Stimulated activated CD8-positive, alpha-beta memory T cell treated with anti-CD3 and anti-CD28 coated beads, Interleukin-4, amount 100 ng/mL, for 48 hours (primary cell): ENCODE measurements around the gene CAST.
A peak's percentile ranks its signal among the peaks of the same experiment; 100 is the strongest.

Experiments
- DNase-seq: peaks from one replicate; pipeline ENCODE4 v3.0.0-alpha.2; 2020

Gene CAST

GRCh38 chr5:96675882-96676281 is 13.7 kb downstream of the CAST start:
- DNase-seq, result no peak

- DNase-seq, result no peak
These were observed 15.3 kb downstream of the CAST start for GRCh38 chr5:96677496-96677895.

- no peak for DNase-seq
These were observed 17.1 kb downstream of the CAST start for GRCh38 chr5:96679293-96679692.

GRCh38 chr5:96680759-96681470 is 18.7 kb downstream of the CAST start:
- DNase-seq, result no peak

GRCh38 chr5:96683392-96683791 is 21.2 kb downstream of the CAST start:
- DNase-seq, result no peak

- no peak for DNase-seq
These were observed 21.6 kb downstream of the CAST start for GRCh38 chr5:96683810-96684209.

GRCh38 chr5:96687080-96687479 is 24.9 kb downstream of the CAST start:
- no peak for DNase-seq

GRCh38 chr5:96687812-96688453 is 25.8 kb downstream of the CAST start:
- DNase-seq, result no peak

- no peak for DNase-seq
These were observed 28.7 kb downstream of the CAST start for GRCh38 chr5:96690861-96691260.

GRCh38 chr5:96691503-96692303 is 29.5 kb downstream of the CAST start:
- no peak for DNase-seq

- DNase-seq, result no peak
These were observed 30.3 kb downstream of the CAST start for GRCh38 chr5:96692441-96692840.

GRCh38 chr5:96699186-96699820 is 37.1 kb downstream of the CAST start:
- DNase-seq, result no peak

- DNase-seq, result peak; percentile 87
These were observed 40.6 kb downstream of the CAST start for GRCh38 chr5:96702503-96703383.

- DNase-seq, result no peak
These were observed 41.3 kb downstream of the CAST start for GRCh38 chr5:96703384-96703920.

GRCh38 chr5:96703995-96704394 is 41.8 kb downstream of the CAST start:
- DNase-seq, result no peak

- no peak for DNase-seq
These were observed 44.4 kb downstream of the CAST start for GRCh38 chr5:96706433-96707111.

GRCh38 chr5:96708600-96708999 is 46.4 kb downstream of the CAST start:
- no peak for DNase-seq

- DNase-seq, result no peak
These were observed 47.1 kb downstream of the CAST start for GRCh38 chr5:96709152-96709821.

- DNase-seq, result no peak
These were observed 50.0 kb downstream of the CAST start for GRCh38 chr5:96712100-96712746.

- no peak for DNase-seq
These were observed 52.3 kb downstream of the CAST start for GRCh38 chr5:96714450-96714849.
